K562 (cell line): ENCODE data around the gene DSG3. TPM values are rescaled to one million over a fixed set of nuclear protein-coding genes. Genes with fewer than 3 reads are reported as not detected.

Source experiments
- ATAC-seq: fragments of 200-7000 bp; cut with Tn5 transposase; 3 replicates; pipeline ENCODE4 v1.9.1; 2020; ENCODE audit warnings: moderate library complexity
- BruUV-seq: library from RNA; stranded (reverse); fragments of 400-500 nt; replicated peaks from 2 replicates; lab custom pipeline; 2021; lab: Mats Ljungman, UMichigan
- CTCF ChIA-PET: fragments of 300-600 bp; formaldehyde crosslinking; extraction: SDS; loops from one replicate; lab custom pipeline; 2021; ENCODE audit warnings: low intra/inter-chr PET ratio; lab: Yijun Ruan, JAX
- POLR2A ChIA-PET: fragments of 300-600, 350-650 bp; sonication (Branson Sonifier 250); formaldehyde crosslinking; extraction: SDS; loops from one replicate; lab custom pipeline; 2021; ENCODE audit warnings: antibody characterized with exemption, inconsistent platforms; lab: Yijun Ruan, JAX
- DNase-seq, 4 experiments: peaks; one replicate each; pipeline versions ENCODE4 v3.0.0 to v3.0.0-alpha.2; 2011 to 2018; ENCODE audit warnings: low spot score in 3 of 4, mixed read lengths in 3 of 4; ENCODE audit errors: extremely low read depth in 1 of 4
- FAIRE-seq: peaks from 2 replicates; lab custom pipeline; 2011; peaks lifted over from hg19 to GRCh38; lab: Jason Lieb, UNC
- H2AFZ ChIP-seq: 2 replicates; pipeline ENCODE4 v1.6.0; 2011; ENCODE audit warnings: low read depth, low read length, control low read depth, inconsistent platforms
- H3K27ac ChIP-seq: fragments of 200-600 bp; 3 replicates; pipeline ENCODE4 v1.8.0; 2011; ENCODE audit warnings: low read depth, mild to moderate bottlenecking, control low read depth, inconsistent platforms, low read length, moderate library complexity, mixed read lengths; ENCODE audit errors: extremely low read depth
- H3K27me3 ChIP-seq, 2 experiments: fragments of 300-600 bp in 1 of 2; 2 replicates in 1 of 2; 3 replicates in 1 of 2; pipeline versions ENCODE4 v1.6.0 to v1.8.0; 2011; ENCODE audit warnings: inconsistent platforms in 2 of 2, low read length in 2 of 2, mild to moderate bottlenecking in 1 of 2, mixed read lengths in 1 of 2, moderate library complexity in 1 of 2; ENCODE audit not compliant: control insufficient read depth in 2 of 2, insufficient read depth in 2 of 2
- H3K36me3 ChIP-seq: fragments of 300-600 bp; 3 replicates; pipeline ENCODE4 v1.8.0; 2011; ENCODE audit warnings: mild to moderate bottlenecking, low read length, inconsistent platforms; ENCODE audit not compliant: control insufficient read depth, insufficient read depth
- H3K4me1 ChIP-seq, 2 experiments: fragments of 200-600 bp in 1 of 2; replicated peaks in 1 of 2; 2 replicates in 1 of 2; 3 replicates in 1 of 2; pipeline versions ENCODE4 v1.5.1 to v1.8.0; 2011; ENCODE audit warnings: inconsistent platforms in 2 of 2, low read length in 2 of 2, mild to moderate bottlenecking in 1 of 2, mixed read lengths in 1 of 2, moderate library complexity in 1 of 2; ENCODE audit not compliant: control insufficient read depth in 2 of 2, insufficient read depth in 2 of 2
- H3K4me2 ChIP-seq: 2 replicates; pipeline ENCODE4 v1.6.1; 2011; ENCODE audit warnings: low read length, control low read depth, inconsistent platforms, mixed read lengths; ENCODE audit not compliant: insufficient read depth
- H3K4me3 ChIP-seq: fragments of 200-600 bp; sonication (generic), shearing (Covaris generic); 2 replicates; pipeline ENCODE4 v1.5.1; 2016; ENCODE audit warnings: control low read depth, inconsistent platforms
- H3K79me2 ChIP-seq: fragments of 200-600 bp; 3 replicates; pipeline ENCODE4 v1.8.0; 2011; ENCODE audit warnings: low read length, inconsistent platforms; ENCODE audit not compliant: control insufficient read depth, insufficient read depth
- H3K9ac ChIP-seq, 2 experiments: 2 replicates each; pipeline versions ENCODE4 v1.6.0 to v1.6.1; 2011; ENCODE audit warnings: low read depth in 2 of 2, low read length in 2 of 2, control low read depth in 1 of 2, inconsistent platforms in 1 of 2, mild to moderate bottlenecking in 1 of 2, mixed read lengths in 1 of 2; ENCODE audit not compliant: insufficient read depth in 1 of 2
- H3K9me1 ChIP-seq: one replicate; pipeline ENCODE4 v1.6.0; 2011; ENCODE audit warnings: inconsistent platforms, mild to moderate bottlenecking, low read length, moderate library complexity; ENCODE audit not compliant: control insufficient read depth, insufficient read depth
- H3K9me3 ChIP-seq: replicated peaks from 2 replicates; pipeline ENCODE4 v1.5.1; 2011; ENCODE audit warnings: low read depth, low read length, inconsistent platforms; ENCODE audit not compliant: control insufficient read depth, insufficient read depth
- H4K20me1 ChIP-seq: replicated peaks from 2 replicates; pipeline ENCODE4 v1.6.1; 2011; ENCODE audit warnings: low read length, inconsistent platforms, mixed read lengths; ENCODE audit not compliant: control insufficient read depth, insufficient read depth
- DMBX1 ChIP-seq: fragments of 250-450 bp; sonication (Bioruptor Pico); IDR thresholded peaks from 2 replicates; pipeline ENCODE4 v1.8.0; 2022; ENCODE audit warnings: inconsistent platforms, mild to moderate bottlenecking, moderate library complexity, borderline replicate concordance
- ETV5 ChIP-seq: sonication (generic); formaldehyde crosslinking; IDR thresholded peaks from 2 replicates; pipeline ENCODE4 v1.4.0; 2020; ENCODE audit warnings: low read depth, mild to moderate bottlenecking, missing genetic modification reagents
- MEIS2 ChIP-seq: fragments of 450-650 bp; IDR thresholded peaks from 2 replicates; pipeline ENCODE4 v1.6.1; 2014; ENCODE audit warnings: mild to moderate bottlenecking; ENCODE audit not compliant: partially characterized antibody
- MYNN ChIP-seq, 2 experiments: sonication (generic); formaldehyde crosslinking in 1 of 2; IDR thresholded peaks; 2 replicates each; pipeline versions ENCODE4 v1.5.0 to v1.6.1; 2016 to 2020; ENCODE audit warnings: antibody characterized with exemption in 1 of 2, missing genetic modification reagents in 1 of 2
- RBM15 ChIP-seq: fragments of 200-400 bp; formaldehyde crosslinking; IDR thresholded peaks from 2 replicates; pipeline ENCODE4 v1.6.1; 2018; ENCODE audit warnings: mild to moderate bottlenecking, low read length, moderate library complexity; ENCODE audit not compliant: insufficient read depth
- SMAD4 ChIP-seq: fragments of 250-450 bp; sonication (Bioruptor Pico); conservative IDR thresholded peaks from 2 replicates; pipeline ENCODE4 v1.8.0; 2021; ENCODE audit warnings: inconsistent platforms, mild to moderate bottlenecking, moderate library complexity
- WGBS: fragments of 100-300 bp; shearing (Covaris generic); methylation state at CpG from one replicate; pipeline ENCODE4 v1.1.6; 2016; ENCODE audit warnings: low coverage, mixed read lengths; ENCODE audit not compliant: insufficient coverage; ENCODE audit errors: missing lambda C conversion rate; 5-methylcytosine and 5-hydroxymethylcytosine counted together
- in situ Hi-C: fragments of 300-500 bp; cut with MboI; formaldehyde crosslinking; loops from 4 replicates; pipeline ENCODE4 v1.15.0; 2018; ENCODE audit warnings: inconsistent platforms, mixed read lengths
- intact Hi-C: fragments of 100-400 bp; cut with micrococcal nuclease; formaldehyde crosslinking; loops from 2 replicates; pipeline ENCODE4 v1.14.2; 2022
- polyA plus RNA-seq, 8 experiments: library from polyadenylated mRNA; depleted of rRNA in 4 of 8; stranded (reverse) in 5 of 8; unstranded in 3 of 8; fragments of >200 nt; fragmentation: Nextera tagmentation in 2 of 8; fragmentation: Illumina TruSeq in 1 of 8; extraction: Ambion mirVana in 2 of 8; extraction: Trizol in 1 of 8; gene quantifications; 2 replicates each; pipeline versions ENCODE4 v1.2.1 to v1.2.3, GENCODE V29; 2011 to 2014; ENCODE audit warnings: inconsistent platforms in 1 of 8, missing spikeins in 1 of 8
- total RNA-seq, 7 experiments: library from RNA; depleted of rRNA in 6 of 7; stranded (reverse); fragments of >200 nt in 6 of 7; fragmentation: Illumina TruSeq in 2 of 7; extraction: Trizol in 2 of 7; gene quantifications; 2 replicates each; pipeline versions ENCODE4 v1.2.1 to v1.2.3, GENCODE V29; 2011 to 2021; ENCODE audit warnings: low replicate concordance in 1 of 7
- TF ChIP-seq, protein P1 (sequence below): fragments of 250-450 bp; sonication (Bioruptor Pico); IDR thresholded peaks from 2 replicates; pipeline ENCODE4 v1.4.0; 2020
- TF ChIP-seq, protein P2 (sequence below): fragments of 450-650 bp; IDR thresholded peaks from 2 replicates; pipeline ENCODE4 v1.6.1; 2016
- TF ChIP-seq, protein P3 (sequence below), 2 experiments: IDR thresholded peaks in 1 of 2; conservative IDR thresholded peaks in 1 of 2; 2 replicates each; pipeline ENCODE4 v1.6.1; 2016; ENCODE audit warnings: low read depth in 2 of 2, mild to moderate bottlenecking in 1 of 2, missing compliant biosample characterization in 1 of 2, missing genetic modification characterization in 1 of 2, moderate library complexity in 1 of 2
- TF ChIP-seq, protein P4 (sequence below): sonication (generic); formaldehyde crosslinking; IDR thresholded peaks from 2 replicates; pipeline ENCODE4 v1.8.1; 2023; ENCODE audit warnings: mild to moderate bottlenecking, missing genetic modification reagents, moderate library complexity

DSG3 gene
- total and polyA plus RNA-seq, 9 of the 15 experiments (the other 6 are each of a cell fraction or from before 2014, with no cell fraction given): 0.04 to 0.18 (median 0.07) TPM; not detected in 1

DNA sequence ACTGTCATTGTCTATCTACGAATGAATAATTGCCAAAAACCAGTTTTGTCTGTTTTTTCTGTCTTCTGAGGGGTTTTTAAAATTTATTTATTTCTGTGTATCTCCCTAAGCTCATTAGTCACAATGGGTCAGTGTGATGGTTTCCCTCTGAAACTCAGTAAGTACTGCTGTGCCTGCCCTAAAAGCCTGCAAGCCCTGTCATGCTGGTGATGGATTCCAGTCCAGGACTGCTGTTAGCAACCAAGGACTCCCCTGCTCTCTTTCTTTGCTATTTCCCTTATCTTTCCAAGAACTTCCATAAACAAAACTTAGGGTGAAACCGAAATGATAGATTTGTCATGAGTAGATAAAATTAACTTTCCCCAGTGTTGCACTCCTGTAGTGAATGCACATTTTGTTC lies 38.6 kb downstream of the DSG3 start:
- Histone ChIP-seq H3K27ac (no peak overlapping the region), H3K4me1 (0 out of 5 replicates have a peak, but pooled peaks cover 0 to 5% of the 10 kb centered on the region in 2 experiments), H4K20me1 (no peaks in the 10 kb centered on the region), H3K4me3 (no peak overlapping the region), H3K9me3 (no peaks in the 10 kb centered on the region), H3K27me3 (peaks cover 0 to 9% of the 10 kb centered on the region in 2 experiments; a peak in 1 of 5 replicates), H3K79me2 (no peaks in the 10 kb centered on the region), H3K9ac (no peak overlapping the region), H3K36me3 (no peaks in the 10 kb centered on the region), H3K9me1 (no peaks in the 10 kb centered on the region), H2AFZ (no peak overlapping the region), H3K4me2 (no peak overlapping the region; the same call in 1 of the 2 replicates)
- in situ Hi-C loops (no loop called here), intact Hi-C loops (no loop called here)
- ChIA-PET CTCF (no interaction called here), POLR2A (no interaction called here)
- peak in 1 of 4 experiments; percentile 32 for DNase-seq
- FAIRE-seq: no peak
- TF ChIP-seq MEIS2 (peak; percentile 60), DMBX1 (CRISPR knock-in tag) (0 out of 2 replicates have a peak, but pooled peaks have one; percentile 14), MYNN (IDR thresholded peaks at IDR 0.05) (no peak), MYNN (CRISPR knock-in tag; IDR thresholded peaks at IDR 0.05) (no peak), ETV5 (CRISPR knock-in tag) (no peak), SMAD4 (CRISPR knock-in tag) (0 out of 2 replicates have a peak, but pooled peaks have one; percentile 25), RBM15 (no peak)
- TF ChIP-seq, protein P1, sequence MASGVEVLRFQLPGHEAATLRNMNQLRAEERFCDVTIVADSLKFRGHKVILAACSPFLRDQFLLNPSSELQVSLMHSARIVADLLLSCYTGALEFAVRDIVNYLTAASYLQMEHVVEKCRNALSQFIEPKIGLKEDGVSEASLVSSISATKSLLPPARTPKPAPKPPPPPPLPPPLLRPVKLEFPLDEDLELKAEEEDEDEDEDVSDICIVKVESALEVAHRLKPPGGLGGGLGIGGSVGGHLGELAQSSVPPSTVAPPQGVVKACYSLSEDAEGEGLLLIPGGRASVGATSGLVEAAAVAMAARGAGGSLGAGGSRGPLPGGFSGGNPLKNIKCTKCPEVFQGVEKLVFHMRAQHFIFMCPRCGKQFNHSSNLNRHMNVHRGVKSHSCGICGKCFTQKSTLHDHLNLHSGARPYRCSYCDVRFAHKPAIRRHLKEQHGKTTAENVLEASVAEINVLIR (CRISPR knock-in tag): no peak
- TF ChIP-seq, protein P2, sequence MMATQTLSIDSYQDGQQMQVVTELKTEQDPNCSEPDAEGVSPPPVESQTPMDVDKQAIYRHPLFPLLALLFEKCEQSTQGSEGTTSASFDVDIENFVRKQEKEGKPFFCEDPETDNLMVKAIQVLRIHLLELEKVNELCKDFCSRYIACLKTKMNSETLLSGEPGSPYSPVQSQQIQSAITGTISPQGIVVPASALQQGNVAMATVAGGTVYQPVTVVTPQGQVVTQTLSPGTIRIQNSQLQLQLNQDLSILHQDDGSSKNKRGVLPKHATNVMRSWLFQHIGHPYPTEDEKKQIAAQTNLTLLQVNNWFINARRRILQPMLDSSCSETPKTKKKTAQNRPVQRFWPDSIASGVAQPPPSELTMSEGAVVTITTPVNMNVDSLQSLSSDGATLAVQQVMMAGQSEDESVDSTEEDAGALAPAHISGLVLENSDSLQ: peak; percentile 43
- TF ChIP-seq, protein P3, sequence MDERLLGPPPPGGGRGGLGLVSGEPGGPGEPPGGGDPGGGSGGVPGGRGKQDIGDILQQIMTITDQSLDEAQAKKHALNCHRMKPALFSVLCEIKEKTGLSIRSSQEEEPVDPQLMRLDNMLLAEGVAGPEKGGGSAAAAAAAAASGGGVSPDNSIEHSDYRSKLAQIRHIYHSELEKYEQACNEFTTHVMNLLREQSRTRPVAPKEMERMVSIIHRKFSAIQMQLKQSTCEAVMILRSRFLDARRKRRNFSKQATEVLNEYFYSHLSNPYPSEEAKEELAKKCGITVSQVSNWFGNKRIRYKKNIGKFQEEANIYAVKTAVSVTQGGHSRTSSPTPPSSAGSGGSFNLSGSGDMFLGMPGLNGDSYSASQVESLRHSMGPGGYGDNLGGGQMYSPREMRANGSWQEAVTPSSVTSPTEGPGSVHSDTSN (CRISPR knock-in tag; IDR thresholded peaks at IDR 0.05; ENCODE audit: low read depth): no peak
- TF ChIP-seq, protein P3 (tag; conservative IDR thresholded peaks at IDR 0.05; ENCODE audit: low read depth): peak; percentile 61
- TF ChIP-seq, protein P4, sequence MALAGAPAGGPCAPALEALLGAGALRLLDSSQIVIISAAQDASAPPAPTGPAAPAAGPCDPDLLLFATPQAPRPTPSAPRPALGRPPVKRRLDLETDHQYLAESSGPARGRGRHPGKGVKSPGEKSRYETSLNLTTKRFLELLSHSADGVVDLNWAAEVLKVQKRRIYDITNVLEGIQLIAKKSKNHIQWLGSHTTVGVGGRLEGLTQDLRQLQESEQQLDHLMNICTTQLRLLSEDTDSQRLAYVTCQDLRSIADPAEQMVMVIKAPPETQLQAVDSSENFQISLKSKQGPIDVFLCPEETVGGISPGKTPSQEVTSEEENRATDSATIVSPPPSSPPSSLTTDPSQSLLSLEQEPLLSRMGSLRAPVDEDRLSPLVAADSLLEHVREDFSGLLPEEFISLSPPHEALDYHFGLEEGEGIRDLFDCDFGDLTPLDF: no peak
- 10% methylated on average over 2 of the region's 2 CpGs for WGBS
- no TSS peak for BruUV-seq
- peak; percentile 64 for ATAC-seq
